RWPE2 (cell line): ENCODE data around the gene AGTPBP1.

ENCODE experiments used
- ATAC-seq: fragments of 200-7000 bp; cut with Tn5 transposase; 3 replicates; pipeline ENCODE4 v1.9.1; 2021; ENCODE audit warnings: low read depth
- DNase-seq: peaks from one replicate; pipeline ENCODE4 v3.0.0-alpha.2; 2020; ENCODE audit warnings: low spot score
- H3K27ac ChIP-seq: fragments of 450-650 bp; 2 replicates; pipeline ENCODE4 v1.5.1; 2017; ENCODE audit warnings: mild to moderate bottlenecking; ENCODE audit not compliant: poor library complexity, severe bottlenecking
- H3K27me3 ChIP-seq: fragments of 250-450 bp; sonication (Bioruptor Pico); 2 replicates; pipeline ENCODE4 v1.5.1; 2021; ENCODE audit warnings: mild to moderate bottlenecking, moderate library complexity; ENCODE audit not compliant: insufficient read depth, poor library complexity, severe bottlenecking
- H3K36me3 ChIP-seq: fragments of 250-450 bp; sonication (Bioruptor Pico); 2 replicates; pipeline ENCODE4 v1.5.1; 2020; ENCODE audit warnings: low read depth, mild to moderate bottlenecking, moderate library complexity
- H3K4me1 ChIP-seq: fragments of 250-450 bp; sonication (Bioruptor Pico); 2 replicates; pipeline ENCODE4 v1.5.1; 2021; ENCODE audit warnings: mild to moderate bottlenecking, moderate library complexity; ENCODE audit not compliant: insufficient read depth, poor library complexity, severe bottlenecking
- H3K4me3 ChIP-seq: fragments of 250-450 bp; sonication (Bioruptor Pico); 2 replicates; pipeline ENCODE4 v1.5.1; 2021; ENCODE audit warnings: mild to moderate bottlenecking, moderate library complexity; ENCODE audit not compliant: severe bottlenecking
- H3K9me3 ChIP-seq: fragments of 250-450 bp; sonication (Bioruptor Pico); 2 replicates; pipeline ENCODE4 v1.5.1; 2021; ENCODE audit warnings: mild to moderate bottlenecking, moderate library complexity; ENCODE audit not compliant: severe bottlenecking
- CTCF ChIP-seq: fragments of 450-650 bp; IDR thresholded peaks from one replicate; pipeline ENCODE4 v1.5.1; 2017; ENCODE audit warnings: mild to moderate bottlenecking, moderate library complexity; ENCODE audit not compliant: poor library complexity, severe bottlenecking

Gene AGTPBP1

DNA sequence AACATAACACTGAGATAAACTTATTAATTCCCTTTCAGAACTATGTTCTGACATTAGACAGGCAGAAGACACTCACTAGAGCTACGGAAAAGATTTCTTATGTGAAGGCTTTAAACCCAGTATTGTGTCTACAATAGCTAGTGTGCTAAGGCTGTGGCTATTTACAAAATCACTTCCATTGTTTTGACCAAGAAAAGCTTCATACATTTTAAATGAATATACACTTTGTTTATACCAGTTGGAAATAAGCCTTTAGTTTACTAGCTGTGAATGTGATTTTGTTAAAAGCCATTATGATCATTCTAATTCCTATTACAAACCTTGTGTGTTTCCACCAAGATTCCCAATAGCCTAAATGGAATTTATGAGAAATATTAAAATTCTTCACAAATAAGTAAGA lies 83.0 kb downstream of the AGTPBP1 start:
- no peak overlapping the region for H3K4me3 ChIP-seq
- H3K27me3 ChIP-seq: no peaks in the 10 kb centered on the region
- DNase-seq: no peak
- no peak for ATAC-seq
- no peaks in the 10 kb centered on the region for H3K9me3 ChIP-seq
- no peaks in the 10 kb centered on the region; the same call in 1 of the 2 replicates for H3K36me3 ChIP-seq
- TF ChIP-seq CTCF: no peak
- H3K27ac ChIP-seq: no peak overlapping the region
- no peaks in the 10 kb centered on the region for H3K4me1 ChIP-seq

GRCh38 chr9:85653153-85653552 lies 88.6 kb downstream of the AGTPBP1 start:
- TF ChIP-seq CTCF: no peak
- Histone ChIP-seq H3K4me1 (no peaks in the 10 kb centered on the region), H3K27ac (no peak overlapping the region), H3K4me3 (no peak overlapping the region), H3K27me3 (no peaks in the 10 kb centered on the region), H3K36me3 (no peaks in the 10 kb centered on the region; the same call in 1 of the 2 replicates), H3K9me3 (no peaks in the 10 kb centered on the region)
- DNase-seq (no peak), ATAC-seq (no peak)

DNA sequence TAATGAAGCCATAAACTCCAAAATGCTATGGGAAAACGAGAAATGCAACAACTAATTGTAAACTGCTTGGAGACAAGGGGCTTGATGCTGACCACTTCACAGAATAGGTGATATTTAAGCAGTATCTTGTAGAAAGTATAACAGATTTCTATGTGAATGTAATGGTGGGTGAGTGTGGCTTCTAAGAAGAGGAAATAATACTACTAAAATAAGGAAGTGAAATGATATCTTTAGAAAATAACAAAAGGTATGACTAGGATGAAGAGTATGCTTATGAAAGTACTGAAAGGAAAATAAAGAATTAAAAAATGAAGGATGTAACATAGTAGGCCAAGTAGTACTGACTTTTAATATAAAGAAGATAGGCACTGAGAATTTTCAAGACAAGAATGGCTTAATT lies 94.2 kb downstream of the AGTPBP1 start:
- Histone ChIP-seq H3K36me3 (no peaks in the 10 kb centered on the region), H3K27ac (no peak overlapping the region), H3K4me1 (no peaks in the 10 kb centered on the region), H3K4me3 (no peak overlapping the region), H3K27me3 (no peaks in the 10 kb centered on the region), H3K9me3 (no peaks in the 10 kb centered on the region)
- no peak for TF ChIP-seq CTCF
- DNase-seq (no peak), ATAC-seq (no peak)

GRCh38 chr9:85645909-85646627 lies 95.7 kb downstream of the AGTPBP1 start:
- Histone ChIP-seq H3K36me3 (no peaks in the 10 kb centered on the region), H3K4me3 (no peak overlapping the region), H3K27ac (no peak overlapping the region), H3K4me1 (no peaks in the 10 kb centered on the region), H3K27me3 (no peaks in the 10 kb centered on the region), H3K9me3 (no peaks in the 10 kb centered on the region)
- no peak for ATAC-seq
- TF ChIP-seq CTCF: no peak
- no peak for DNase-seq

DNA sequence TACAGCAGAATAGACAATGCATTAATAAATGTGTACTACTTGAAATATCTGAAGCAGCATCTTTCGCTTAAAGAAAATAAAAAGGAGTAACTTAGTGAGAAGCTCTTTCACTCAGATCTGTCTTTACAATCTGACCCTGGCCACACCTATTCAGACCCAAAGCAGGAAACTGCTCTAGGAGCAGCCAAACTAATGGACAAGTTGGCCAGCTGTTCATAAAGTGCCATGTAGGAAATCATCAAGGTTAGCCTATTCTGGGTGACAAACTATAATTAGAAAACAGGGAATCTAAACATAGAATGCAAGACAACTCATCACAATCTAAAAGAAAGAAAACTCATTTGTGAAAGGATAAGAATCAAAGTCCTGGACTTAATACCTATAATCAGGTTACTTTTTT lies 101.3 kb downstream of the AGTPBP1 start:
- ATAC-seq (no peak), DNase-seq (no peak)
- no peaks in the 10 kb centered on the region for H3K27me3 ChIP-seq
- H3K4me1 ChIP-seq: no peaks in the 10 kb centered on the region
- no peaks in the 10 kb centered on the region for H3K9me3 ChIP-seq
- H3K27ac ChIP-seq: no peak overlapping the region
- H3K36me3 ChIP-seq: no peaks in the 10 kb centered on the region
- no peak for TF ChIP-seq CTCF
- no peak overlapping the region for H3K4me3 ChIP-seq
